Neutrophil (primary cell): ENCODE results near the gene FIZ1.

Experiments used
- H3K27ac ChIP-seq: fragments of 200-600 bp; sonication (generic); 2 replicates; pipeline ENCODE4 v1.5.1; 2016; ENCODE audit warnings: mild to moderate bottlenecking, moderate library complexity
- H3K27me3 ChIP-seq: fragments of 200-600 bp; sonication (generic); 2 replicates; pipeline ENCODE4 v1.6.0; 2016; ENCODE audit warnings: mild to moderate bottlenecking
- H3K36me3 ChIP-seq: fragments of 200-600 bp; sonication (generic); 2 replicates; pipeline ENCODE4 v1.5.1; 2017
- H3K4me1 ChIP-seq, 2 experiments: fragments of 200-600 bp in 1 of 2; sonication (generic) in 1 of 2; 1 replicate in 1 of 2; 2 replicates in 1 of 2; pipeline versions ENCODE4 v1.5.1 to v1.6.1; 2013 to 2016; ENCODE audit warnings: low read depth in 1 of 2, low read length in 1 of 2, mild to moderate bottlenecking in 1 of 2, moderate library complexity in 1 of 2; ENCODE audit not compliant: control insufficient read depth in 1 of 2, insufficient read depth in 1 of 2
- H3K4me3 ChIP-seq, 2 experiments: fragments of 200-600 bp in 1 of 2; sonication (generic) in 1 of 2; 1 replicate in 1 of 2; 2 replicates in 1 of 2; pipeline ENCODE4 v1.5.1; 2013 to 2016; ENCODE audit warnings: low read depth in 1 of 2, low read length in 1 of 2, mild to moderate bottlenecking in 1 of 2, moderate library complexity in 1 of 2
- H3K9me3 ChIP-seq: fragments of 200-600 bp; sonication (generic); 2 replicates; pipeline ENCODE4 v1.5.1; 2016
- TF ChIP-seq, protein P1 (sequence below): fragments of 200-600 bp; sonication (generic); IDR thresholded peaks from 2 replicates; pipeline ENCODE4 v1.5.1; 2016; ENCODE audit warnings: antibody characterized with exemption

Gene FIZ1

DNA sequence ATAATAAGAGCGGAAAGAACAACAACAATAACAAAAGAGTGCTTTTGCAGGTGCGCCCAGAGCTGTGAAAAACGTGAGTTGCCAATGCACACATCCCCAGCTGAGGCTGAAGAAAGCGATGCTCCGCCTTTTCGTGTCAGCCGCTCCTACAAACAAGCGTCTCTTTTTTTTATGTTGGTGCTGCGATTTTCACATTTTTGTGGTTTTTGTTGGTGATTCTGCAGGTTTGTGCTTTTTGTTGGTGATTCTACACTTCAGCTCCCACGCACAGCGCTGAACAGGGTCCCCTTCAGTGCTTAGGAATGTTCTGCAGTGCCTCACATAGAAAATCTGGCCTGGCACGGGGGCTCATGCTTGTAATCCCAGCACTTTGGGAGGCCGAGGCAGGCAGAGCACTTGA lies 46.7 kb downstream of the FIZ1 start:
- Histone ChIP-seq H3K27ac (no peak overlapping the region), H3K9me3 (no peaks in the 10 kb centered on the region), H3K4me3 (no peak overlapping the region), H3K36me3 (no peaks in the 10 kb centered on the region), H3K4me1 (no peaks in the 10 kb centered on the region), H3K27me3 (peaks cover 23% of the 10 kb centered on the region)
- TF ChIP-seq, protein P1, sequence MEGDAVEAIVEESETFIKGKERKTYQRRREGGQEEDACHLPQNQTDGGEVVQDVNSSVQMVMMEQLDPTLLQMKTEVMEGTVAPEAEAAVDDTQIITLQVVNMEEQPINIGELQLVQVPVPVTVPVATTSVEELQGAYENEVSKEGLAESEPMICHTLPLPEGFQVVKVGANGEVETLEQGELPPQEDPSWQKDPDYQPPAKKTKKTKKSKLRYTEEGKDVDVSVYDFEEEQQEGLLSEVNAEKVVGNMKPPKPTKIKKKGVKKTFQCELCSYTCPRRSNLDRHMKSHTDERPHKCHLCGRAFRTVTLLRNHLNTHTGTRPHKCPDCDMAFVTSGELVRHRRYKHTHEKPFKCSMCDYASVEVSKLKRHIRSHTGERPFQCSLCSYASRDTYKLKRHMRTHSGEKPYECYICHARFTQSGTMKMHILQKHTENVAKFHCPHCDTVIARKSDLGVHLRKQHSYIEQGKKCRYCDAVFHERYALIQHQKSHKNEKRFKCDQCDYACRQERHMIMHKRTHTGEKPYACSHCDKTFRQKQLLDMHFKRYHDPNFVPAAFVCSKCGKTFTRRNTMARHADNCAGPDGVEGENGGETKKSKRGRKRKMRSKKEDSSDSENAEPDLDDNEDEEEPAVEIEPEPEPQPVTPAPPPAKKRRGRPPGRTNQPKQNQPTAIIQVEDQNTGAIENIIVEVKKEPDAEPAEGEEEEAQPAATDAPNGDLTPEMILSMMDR: no peak

GRCh38 chr19:55552206-55552605 lies 47.1 kb downstream of the FIZ1 start:
- no peaks in the 10 kb centered on the region for H3K36me3 ChIP-seq
- no peak overlapping the region for H3K4me3 ChIP-seq
- peaks cover 27% of the 10 kb centered on the region for H3K27me3 ChIP-seq
- TF ChIP-seq, protein P1: no peak
- no peaks in the 10 kb centered on the region for H3K9me3 ChIP-seq
- H3K4me1 ChIP-seq: no peaks in the 10 kb centered on the region
- no peak overlapping the region for H3K27ac ChIP-seq

DNA sequence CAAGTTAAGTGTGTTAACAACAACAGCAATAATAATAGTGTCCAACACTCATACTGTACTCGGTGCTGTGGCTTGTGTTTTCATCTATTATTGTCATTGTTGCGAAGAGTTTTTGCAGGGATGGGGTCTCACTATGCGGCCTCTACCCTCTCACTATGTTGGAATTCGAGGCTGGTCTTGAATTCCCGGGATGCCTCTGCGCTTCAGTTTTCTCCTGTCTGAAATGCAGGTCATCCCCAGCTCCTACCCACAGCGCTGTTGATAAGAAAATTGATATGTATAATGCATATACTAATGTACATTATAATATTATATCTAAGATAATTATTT lies 49.0 kb downstream of the FIZ1 start:
- Histone ChIP-seq H3K4me3 (no peak overlapping the region), H3K36me3 (no peaks in the 10 kb centered on the region), H3K4me1 (no peaks in the 10 kb centered on the region), H3K9me3 (no peaks in the 10 kb centered on the region), H3K27me3 (peaks cover 40% of the 10 kb centered on the region), H3K27ac (no peak overlapping the region)
- TF ChIP-seq, protein P1: no peak

GRCh38 chr19:55549500-55550320 lies 49.6 kb downstream of the FIZ1 start:
- H3K4me3 ChIP-seq: no peak overlapping the region
- no peaks in the 10 kb centered on the region for H3K9me3 ChIP-seq
- no peaks in the 10 kb centered on the region for H3K4me1 ChIP-seq
- no peak overlapping the region for H3K27ac ChIP-seq
- H3K27me3 ChIP-seq: peaks cover 40% of the 10 kb centered on the region
- TF ChIP-seq, protein P1: no peak
- H3K36me3 ChIP-seq: no peaks in the 10 kb centered on the region

DNA sequence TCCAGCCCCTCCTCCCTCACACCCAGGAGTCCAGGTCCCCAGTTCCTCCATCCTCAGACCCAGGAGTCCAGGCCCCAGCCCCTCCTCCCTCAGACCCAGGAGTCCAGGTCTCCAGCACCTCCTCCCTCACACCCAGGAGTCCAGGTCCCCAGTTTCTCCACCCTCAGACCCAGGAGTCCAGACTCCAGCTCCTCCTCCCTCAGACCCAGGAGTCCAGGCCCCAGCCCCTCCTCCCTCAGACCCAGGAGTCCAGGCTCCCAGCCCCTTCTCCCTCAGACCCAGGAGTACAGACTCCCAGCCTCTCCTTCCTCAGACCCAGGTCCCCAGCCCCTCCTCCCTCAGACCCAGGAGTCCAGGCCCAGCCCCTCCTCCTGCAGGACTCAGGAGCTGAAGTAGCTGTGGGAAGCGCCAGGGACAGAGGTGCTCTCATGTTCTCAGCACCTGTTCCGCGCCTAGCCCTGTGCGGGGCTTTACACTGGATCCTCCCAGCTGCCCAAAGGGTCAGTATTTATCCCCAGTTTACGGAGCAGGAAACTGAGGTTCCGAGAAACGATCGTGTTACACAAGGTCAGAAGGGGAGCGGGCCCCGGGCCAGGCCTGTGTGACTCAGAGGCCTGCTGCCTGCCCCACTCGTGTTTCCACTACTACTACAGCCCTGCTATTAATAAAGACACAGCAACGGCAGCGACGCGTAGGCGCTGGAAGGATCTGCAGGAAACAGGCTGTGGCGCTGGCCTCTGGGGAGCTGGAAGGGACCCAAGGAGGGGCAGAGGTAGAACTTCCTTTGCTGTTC lies 52.3 kb downstream of the FIZ1 start:
- peaks cover 35% of the 10 kb centered on the region for H3K27me3 ChIP-seq
- no peaks in the 10 kb centered on the region for H3K9me3 ChIP-seq
- no peaks in the 10 kb centered on the region for H3K36me3 ChIP-seq
- H3K4me3 ChIP-seq: no peak overlapping the region
- H3K4me1 ChIP-seq: no peaks in the 10 kb centered on the region
- no peak overlapping the region for H3K27ac ChIP-seq
- TF ChIP-seq, protein P1: no peak
